ENCODE results near the gene OLFML2A.
"Not testable (repeated sequence)": the region's sequence is repeated elsewhere in the genome, so short reads cannot be mapped to it uniquely, and the experiment has no call there.

The OLFML2A gene

DNA sequence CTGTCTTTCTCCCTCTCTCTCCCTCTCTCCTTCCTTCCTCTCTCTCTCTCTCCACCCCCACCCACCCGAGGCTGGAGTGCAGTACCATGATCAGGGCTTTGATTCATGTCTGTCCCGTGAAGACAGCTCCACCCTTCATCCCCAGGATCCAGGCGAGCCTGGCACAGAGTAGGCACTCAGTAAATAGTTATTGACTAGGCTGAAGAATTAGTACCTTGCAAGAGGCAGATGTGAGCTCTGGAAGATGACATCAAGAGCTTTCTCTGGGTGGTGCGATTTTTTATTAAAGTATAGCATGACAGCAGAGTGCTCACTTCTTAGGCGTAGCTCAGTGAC, 52.4 kb downstream of the OLFML2A start:
- DNase-seq (ENCODE audit: low read depth) = no peak
- H3K4me3 ChIP-seq (ENCODE audit: low read length) = no peak overlapping the region
- TF ChIP-seq, protein P1, sequence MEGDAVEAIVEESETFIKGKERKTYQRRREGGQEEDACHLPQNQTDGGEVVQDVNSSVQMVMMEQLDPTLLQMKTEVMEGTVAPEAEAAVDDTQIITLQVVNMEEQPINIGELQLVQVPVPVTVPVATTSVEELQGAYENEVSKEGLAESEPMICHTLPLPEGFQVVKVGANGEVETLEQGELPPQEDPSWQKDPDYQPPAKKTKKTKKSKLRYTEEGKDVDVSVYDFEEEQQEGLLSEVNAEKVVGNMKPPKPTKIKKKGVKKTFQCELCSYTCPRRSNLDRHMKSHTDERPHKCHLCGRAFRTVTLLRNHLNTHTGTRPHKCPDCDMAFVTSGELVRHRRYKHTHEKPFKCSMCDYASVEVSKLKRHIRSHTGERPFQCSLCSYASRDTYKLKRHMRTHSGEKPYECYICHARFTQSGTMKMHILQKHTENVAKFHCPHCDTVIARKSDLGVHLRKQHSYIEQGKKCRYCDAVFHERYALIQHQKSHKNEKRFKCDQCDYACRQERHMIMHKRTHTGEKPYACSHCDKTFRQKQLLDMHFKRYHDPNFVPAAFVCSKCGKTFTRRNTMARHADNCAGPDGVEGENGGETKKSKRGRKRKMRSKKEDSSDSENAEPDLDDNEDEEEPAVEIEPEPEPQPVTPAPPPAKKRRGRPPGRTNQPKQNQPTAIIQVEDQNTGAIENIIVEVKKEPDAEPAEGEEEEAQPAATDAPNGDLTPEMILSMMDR (conservative IDR thresholded peaks at IDR 0.05; ENCODE audit: low read length) = no peak

DNA sequence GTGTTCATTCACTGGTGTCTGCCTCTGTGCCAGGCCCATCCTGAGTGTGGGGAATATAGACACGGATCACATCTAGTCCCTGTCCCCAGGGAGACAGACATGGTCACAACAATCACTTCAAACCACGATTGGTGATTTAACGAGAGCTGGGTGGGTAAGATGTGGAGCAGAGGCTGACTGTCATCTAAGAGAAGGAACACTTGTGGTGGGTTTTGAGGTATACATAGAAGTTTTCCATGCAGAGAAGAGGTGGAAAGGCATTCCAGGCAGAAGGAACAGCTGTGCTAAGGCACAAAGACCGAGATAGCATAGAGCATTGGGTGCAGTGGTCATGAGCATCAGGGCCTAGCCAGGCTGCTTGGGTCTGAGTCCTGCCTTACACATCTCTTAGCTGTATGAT, 53.7 kb downstream of the OLFML2A start:
- TF ChIP-seq, protein P1 (conservative IDR thresholded peaks at IDR 0.05; ENCODE audit: low read length) = no peak
- H3K4me3 ChIP-seq (ENCODE audit: low read length) = no peak overlapping the region
- DNase-seq (ENCODE audit: low read depth) = no peak

DNA sequence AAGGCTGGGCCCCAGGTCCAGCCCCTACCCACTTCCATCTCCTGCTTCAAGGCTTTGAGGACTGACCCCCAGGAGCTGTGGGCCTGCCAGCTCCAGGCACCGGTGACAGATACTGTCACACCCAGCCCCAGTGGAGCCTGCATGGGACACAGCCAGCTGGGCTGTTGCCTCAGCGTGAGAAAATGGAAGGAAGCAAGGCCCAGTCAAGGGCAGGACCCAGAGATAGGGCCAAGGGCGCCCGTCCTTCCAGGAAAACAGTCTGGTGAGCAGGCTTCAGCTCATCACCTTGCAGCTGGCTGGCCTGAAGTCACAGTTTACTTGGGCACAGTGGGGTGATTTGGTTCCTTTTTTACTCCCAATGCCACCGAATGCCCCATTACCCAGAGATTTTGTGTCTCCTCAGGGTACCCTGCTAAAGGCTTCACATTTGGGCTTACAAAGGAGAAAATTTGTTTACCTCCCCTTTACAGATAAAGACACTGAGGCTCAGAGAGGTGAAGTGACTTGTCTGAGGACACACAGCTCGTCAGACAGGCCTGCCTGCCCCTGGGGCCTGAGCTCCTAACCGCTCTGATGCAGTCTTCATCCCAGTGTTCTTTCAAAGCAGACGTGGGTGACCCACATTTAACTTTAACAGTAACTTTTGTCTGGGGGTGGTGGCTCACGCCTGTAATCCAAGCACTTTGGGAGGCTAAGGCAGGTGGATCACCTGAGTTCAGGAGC, 54.9 kb downstream of the OLFML2A start:
- no peak for DNase-seq (ENCODE audit: low read depth)
- no peak overlapping the region for H3K4me3 ChIP-seq (ENCODE audit: low read length)
- TF ChIP-seq, protein P1 (conservative IDR thresholded peaks at IDR 0.05; ENCODE audit: low read length) = no peak

DNA sequence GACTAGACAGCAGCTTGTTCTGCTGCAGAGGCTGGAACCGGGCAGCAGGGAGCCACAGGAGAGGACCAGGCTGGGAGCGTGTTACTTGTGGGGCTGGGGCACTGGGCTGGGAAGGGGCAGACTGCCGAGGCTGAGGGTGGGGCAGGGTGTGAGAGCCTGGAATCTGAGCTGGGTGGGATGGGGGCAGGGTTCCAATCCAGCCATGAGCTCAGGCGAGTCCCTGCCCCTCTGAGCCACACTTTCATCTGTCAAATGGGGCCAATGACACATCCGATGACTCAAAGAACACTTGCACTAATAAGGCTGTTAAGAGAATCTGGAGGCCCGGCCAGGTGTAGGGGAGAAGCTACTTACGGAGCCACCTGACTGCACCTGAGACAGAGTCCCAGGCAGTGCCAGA, 57.7 kb downstream of the OLFML2A start:
- H3K4me3 ChIP-seq (ENCODE audit: low read length) = no peak overlapping the region
- DNase-seq (ENCODE audit: low read depth) = peak; percentile 54
- TF ChIP-seq, protein P1 (conservative IDR thresholded peaks at IDR 0.05; ENCODE audit: low read length) = no peak

DNA sequence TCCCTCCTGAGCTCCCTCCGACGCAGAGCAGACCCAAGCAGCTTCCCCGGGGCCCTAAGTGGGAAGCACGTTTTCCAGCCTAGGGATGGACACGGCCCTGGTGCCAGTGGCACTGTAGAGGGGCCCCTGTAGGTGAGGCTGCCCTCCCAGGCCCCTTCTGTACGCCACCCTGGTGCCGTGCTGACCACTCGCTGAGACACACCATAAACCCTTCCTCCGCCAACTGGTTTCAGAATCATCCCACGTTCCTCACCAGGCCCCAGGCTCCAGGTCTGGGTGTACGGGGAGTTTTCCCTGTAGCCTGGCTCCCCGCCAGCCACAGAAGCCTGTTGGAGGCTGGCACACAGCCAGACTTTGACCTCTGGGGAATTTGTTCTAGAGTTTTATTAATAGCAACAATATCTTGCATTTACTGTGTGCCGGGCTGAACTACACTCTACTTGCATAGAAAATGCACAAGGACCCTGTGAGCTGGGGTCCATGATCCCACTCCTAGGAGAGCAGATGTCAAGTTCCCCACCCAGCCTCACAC, 58.2 kb downstream of the OLFML2A start:
- DNase-seq (ENCODE audit: low read depth) = peak; percentile 45
- H3K4me3 ChIP-seq (ENCODE audit: low read length) = no peak overlapping the region
- TF ChIP-seq, protein P1 (conservative IDR thresholded peaks at IDR 0.05; ENCODE audit: low read length) = no peak

DNA sequence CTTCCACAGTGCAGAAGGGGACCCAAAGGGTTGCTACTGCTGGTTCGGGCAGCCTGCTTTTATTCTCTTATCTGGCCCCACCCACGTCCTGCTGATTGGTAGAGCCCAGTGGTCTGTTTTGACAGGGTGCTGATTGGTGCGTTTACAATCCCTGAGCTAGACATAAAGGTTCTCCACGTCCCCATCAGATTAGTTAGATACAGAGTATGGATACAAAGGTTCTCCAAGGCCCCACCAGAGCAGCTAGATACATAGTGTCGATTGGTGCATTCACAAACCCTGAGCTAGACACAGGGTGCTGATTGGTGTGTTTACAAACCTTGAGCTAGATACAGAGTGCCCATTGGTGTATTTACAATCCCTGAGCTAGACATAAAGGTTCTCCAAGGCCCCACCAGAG, 61.2 kb downstream of the OLFML2A start:
- DNase-seq (ENCODE audit: low read depth); H3K4me3 ChIP-seq (ENCODE audit: low read length): not testable (repeated sequence)

DNA sequence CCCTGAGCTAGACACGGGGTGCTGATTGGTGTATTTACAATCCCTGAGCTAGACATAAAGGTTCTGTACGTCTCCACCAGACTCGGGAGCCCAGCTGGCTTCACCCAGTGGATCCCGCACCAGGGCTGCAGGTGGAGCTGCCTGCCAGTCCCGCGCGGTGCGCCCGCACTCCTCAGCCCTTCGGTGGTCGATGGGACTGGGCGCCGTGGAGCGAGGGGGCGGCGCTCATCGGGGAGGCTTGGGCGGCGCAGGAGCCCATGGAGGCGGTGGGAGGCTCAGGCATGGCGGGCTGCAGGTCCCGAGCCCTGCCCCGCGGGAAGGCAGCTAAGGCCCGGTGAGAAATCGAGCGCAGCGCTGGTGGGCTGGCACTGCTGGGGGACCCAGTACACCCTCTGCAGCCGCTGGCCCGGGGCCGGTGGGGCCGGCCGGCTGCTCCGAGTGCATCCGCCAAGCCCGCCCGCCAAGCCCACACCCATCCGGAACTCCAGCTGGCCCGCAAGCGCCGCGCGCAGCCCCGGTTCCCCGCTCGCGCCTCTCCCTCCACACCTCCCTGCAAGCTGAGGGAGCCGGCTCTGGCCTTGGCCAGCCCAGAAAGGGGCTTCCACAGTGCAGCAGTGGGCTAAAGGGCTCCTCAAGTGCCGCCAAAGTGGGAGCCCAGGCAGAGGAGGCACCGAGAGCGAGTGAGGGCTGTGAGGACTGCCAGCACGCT, 61.8 kb downstream of the OLFML2A start:
- DNase-seq (ENCODE audit: low read depth); H3K4me3 ChIP-seq (ENCODE audit: low read length): not testable (repeated sequence)

DNA sequence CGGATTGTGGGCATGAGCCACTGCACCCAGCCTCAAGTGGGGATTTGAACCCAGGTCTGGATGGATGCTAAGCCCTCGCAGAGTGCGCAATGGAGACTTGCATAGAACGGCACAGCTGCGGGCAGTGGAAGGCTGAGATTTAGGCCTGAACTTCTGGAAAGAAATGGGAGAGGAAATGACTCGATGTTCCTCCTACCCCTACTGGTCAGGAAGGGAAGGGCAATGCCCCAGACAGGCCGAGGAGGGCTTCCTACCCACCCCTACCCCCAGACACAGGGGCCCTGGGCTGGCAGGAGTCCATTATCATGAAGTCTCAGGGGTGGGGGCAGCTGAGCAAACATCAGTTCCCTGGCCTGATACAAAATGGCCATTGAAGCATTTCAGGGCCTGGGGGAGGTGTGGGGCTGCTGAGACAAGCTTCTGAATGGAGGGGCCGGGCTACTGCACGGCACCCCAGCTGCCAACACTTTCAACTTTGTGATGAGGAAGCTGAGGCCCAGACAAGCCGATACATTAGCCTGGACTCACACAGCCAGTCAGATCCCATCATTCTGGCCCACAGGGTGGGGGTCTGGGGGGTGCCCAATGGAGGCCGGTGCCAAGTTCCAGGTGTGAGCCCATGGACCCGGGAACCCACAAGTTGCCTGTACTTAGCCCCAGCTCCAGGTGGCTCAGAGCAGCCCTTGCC, 62.8 kb downstream of the OLFML2A start:
- H3K4me3 ChIP-seq (ENCODE audit: low read length) = no peak overlapping the region
- DNase-seq (ENCODE audit: low read depth) = no peak

More for the DNA sequence above, 62.8 kb downstream of the OLFML2A start:
- TF ChIP-seq, protein P1 (conservative IDR thresholded peaks at IDR 0.05; ENCODE audit: low read length) = peak; percentile 56
